Lower leg skin (tissue), 4 donors: ENCODE measurements around the gene ERC2. TPM values are rescaled to one million over a fixed set of nuclear protein-coding genes. Genes with fewer than 3 reads are reported as not detected.

Source experiments
- DNase-seq, 2 donors: peaks; one replicate each; pipeline ENCODE4 v3.0.0-alpha.2; 2019; ENCODE audit warnings: low spot score in 2 of 2
- H3K4me3 ChIP-seq: fragments of 200-600 bp; sonication (generic); 2 replicates; pipeline ENCODE4 v1.5.1; 2017; ENCODE audit warnings: mild to moderate bottlenecking, low read depth; ENCODE audit not compliant: poor library complexity, severe bottlenecking
- CTCF ChIP-seq, 3 donors: fragments of 450-650 bp; IDR thresholded peaks; one replicate each; pipeline ENCODE4 v1.5.1; 2016; ENCODE audit warnings: antibody characterized with exemption in 3 of 3, mild to moderate bottlenecking in 3 of 3, moderate library complexity in 2 of 3
- POLR2A ChIP-seq, 2 donors: fragments of 450-650 bp; IDR thresholded peaks; one replicate each; pipeline ENCODE4 v1.6.1; 2016 to 2017; ENCODE audit warnings: antibody characterized with exemption in 2 of 2, mild to moderate bottlenecking in 1 of 2, moderate library complexity in 1 of 2
- WGBS, 2 donors: methylation state at CpG; one replicate each; pipeline ENCODE4 v1.1.5; 2018; 5-methylcytosine and 5-hydroxymethylcytosine counted together
- intact Hi-C: fragments of 100-400 bp; cut with DNase I; formaldehyde crosslinking; loops from one replicate; pipeline ENCODE4 v1.15.0; 2023; ENCODE audit warnings: low total_unique reads
- total RNA-seq, 4 donors: library from RNA; depleted of rRNA; stranded (reverse); fragments of >200 nt; gene quantifications; one replicate each; pipeline ENCODE4 v1.1.0, GENCODE V29; 2016

ERC2 gene
- total RNA-seq, 4 donors from 2014 or later = 0.23 to 1.3 (median 0.42) TPM; not detected in 1

- no peak overlapping the region for H3K4me3 ChIP-seq
- TF ChIP-seq CTCF (IDR thresholded peaks at IDR 0.05) = no peak
- no peak for TF ChIP-seq POLR2A (IDR thresholded peaks at IDR 0.05)
- WGBS, 2 donors = 78 to 81% methylated on average over 4 of the region's 4 CpGs
- intact Hi-C loops = no loop called here
- DNase-seq = no peak
These were observed 726.0 kb downstream of the ERC2 start for GRCh38 chr3:55742022-55742831.

- intact Hi-C loops = no loop called here
- 82 to 89% methylated on average over 5 of the region's 5 CpGs for WGBS, 2 donors
- TF ChIP-seq POLR2A (IDR thresholded peaks at IDR 0.05) (no peak), CTCF (IDR thresholded peaks at IDR 0.05) (no peak)
- DNase-seq = no peak
- H3K4me3 ChIP-seq = no peak overlapping the region
These were observed 731.1 kb downstream of the ERC2 start for GRCh38 chr3:55737186-55737585.

- intact Hi-C loops = no loop called here
- TF ChIP-seq CTCF (IDR thresholded peaks at IDR 0.05) = no peak
- no peak for TF ChIP-seq POLR2A (IDR thresholded peaks at IDR 0.05)
- DNase-seq = no peak
- no peak overlapping the region for H3K4me3 ChIP-seq
- 78 to 82% methylated on average over 3 of the region's 3 CpGs for WGBS, 2 donors
These were observed 732.3 kb downstream of the ERC2 start for GRCh38 chr3:55735976-55736375.

- no peak overlapping the region for H3K4me3 ChIP-seq
- DNase-seq = no peak
- intact Hi-C loops = no loop called here
- 60 to 70% methylated on average over 3 of the region's 3 CpGs for WGBS, 2 donors
- TF ChIP-seq POLR2A (IDR thresholded peaks at IDR 0.05) = no peak
- TF ChIP-seq CTCF (IDR thresholded peaks at IDR 0.05) = no peak
These were observed 736.5 kb downstream of the ERC2 start for GRCh38 chr3:55731741-55732140.

- no peak for DNase-seq
- intact Hi-C loops = loop anchor here (10.0 kb wide), 1 partner anchor 875 kb away; no protein-coding TSS in a partner anchor
- no peak overlapping the region for H3K4me3 ChIP-seq
- WGBS, 2 donors = 83% methylated on average over 7 of the region's 7 CpGs
- TF ChIP-seq CTCF (IDR thresholded peaks at IDR 0.05) = no peak
- no peak for TF ChIP-seq POLR2A (IDR thresholded peaks at IDR 0.05)
These were observed 738.7 kb downstream of the ERC2 start for GRCh38 chr3:55729546-55729945.
